Transverse colon (tissue), 4 donors: ENCODE measurements around the gene GRB14.

ENCODE experiments used
- EP300 ChIP-seq: sonication (generic); formaldehyde crosslinking; IDR thresholded peaks from one replicate; pipeline ENCODE4 v1.6.1; 2017; ENCODE audit warnings: antibody characterized with exemption, low read depth
- POLR2A ChIP-seq: fragments of 450-650 bp; IDR thresholded peaks from one replicate; pipeline ENCODE4 v1.6.1; 2016; ENCODE audit warnings: antibody characterized with exemption, mild to moderate bottlenecking, moderate library complexity
- POLR2AphosphoS5 ChIP-seq, 3 donors: sonication (generic); formaldehyde crosslinking; IDR thresholded peaks; one replicate each; pipeline ENCODE4 v1.6.1; 2016; ENCODE audit warnings: antibody characterized with exemption in 3 of 3
- TF ChIP-seq, protein P1 (sequence below), 5 experiments: fragments of 200-600 bp in 3 of 5; fragments of 450-650 bp in 2 of 5; sonication (generic) in 3 of 5; IDR thresholded peaks; 1 replicate in 2 of 5; 2 replicates in 3 of 5; pipeline ENCODE4 v1.5.1; 2016 to 2017; ENCODE audit warnings: antibody characterized with exemption in 5 of 5, inconsistent platforms in 3 of 5, mild to moderate bottlenecking in 2 of 5, moderate library complexity in 1 of 5

DNA sequence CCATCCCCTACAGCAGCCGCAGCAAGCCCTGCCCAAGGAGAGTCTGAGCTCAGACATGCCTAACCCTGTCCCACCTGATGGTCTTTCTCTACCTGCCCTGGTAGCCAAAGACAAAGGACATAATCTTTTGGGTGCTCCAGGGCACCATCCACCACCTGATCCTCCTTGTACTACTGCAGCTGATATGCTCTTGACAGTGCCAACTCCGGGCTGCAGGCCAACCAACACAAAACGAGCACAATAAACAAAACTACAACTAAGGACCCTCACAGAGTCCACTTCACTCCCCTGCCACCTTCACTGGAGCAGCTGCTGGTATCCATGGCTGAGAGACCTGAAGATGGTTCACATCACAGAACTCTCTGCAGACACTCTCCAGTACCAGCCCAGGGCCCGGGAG is 106.3 kb downstream of the GRB14 start:
- TF ChIP-seq, protein P1, sequence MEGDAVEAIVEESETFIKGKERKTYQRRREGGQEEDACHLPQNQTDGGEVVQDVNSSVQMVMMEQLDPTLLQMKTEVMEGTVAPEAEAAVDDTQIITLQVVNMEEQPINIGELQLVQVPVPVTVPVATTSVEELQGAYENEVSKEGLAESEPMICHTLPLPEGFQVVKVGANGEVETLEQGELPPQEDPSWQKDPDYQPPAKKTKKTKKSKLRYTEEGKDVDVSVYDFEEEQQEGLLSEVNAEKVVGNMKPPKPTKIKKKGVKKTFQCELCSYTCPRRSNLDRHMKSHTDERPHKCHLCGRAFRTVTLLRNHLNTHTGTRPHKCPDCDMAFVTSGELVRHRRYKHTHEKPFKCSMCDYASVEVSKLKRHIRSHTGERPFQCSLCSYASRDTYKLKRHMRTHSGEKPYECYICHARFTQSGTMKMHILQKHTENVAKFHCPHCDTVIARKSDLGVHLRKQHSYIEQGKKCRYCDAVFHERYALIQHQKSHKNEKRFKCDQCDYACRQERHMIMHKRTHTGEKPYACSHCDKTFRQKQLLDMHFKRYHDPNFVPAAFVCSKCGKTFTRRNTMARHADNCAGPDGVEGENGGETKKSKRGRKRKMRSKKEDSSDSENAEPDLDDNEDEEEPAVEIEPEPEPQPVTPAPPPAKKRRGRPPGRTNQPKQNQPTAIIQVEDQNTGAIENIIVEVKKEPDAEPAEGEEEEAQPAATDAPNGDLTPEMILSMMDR (IDR thresholded peaks at IDR 0.05), result no peak
- TF ChIP-seq POLR2AphosphoS5 (IDR thresholded peaks at IDR 0.05) (no peak), POLR2A (no peak), EP300 (no peak)
